ENCODE results near the gene ENPP7.

Gene ENPP7

GRCh38 chr17:79791735-79792161 lies 61.0 kb downstream of the ENPP7 start:
- DNase-seq (ENCODE audit: low read depth) = no peak
